HEK293 (cell line): ENCODE results near the gene MACROH2A2.

ENCODE experiments used
- KLF1 ChIP-seq: fragments of 450-650 bp; formaldehyde crosslinking; IDR thresholded peaks from 2 replicates; pipeline ENCODE4 v1.5.1; 2016; ENCODE audit warnings: missing biosample characterization, missing genetic modification characterization
- REPIN1 ChIP-seq: fragments of 450-650 bp; formaldehyde crosslinking; IDR thresholded peaks from 2 replicates; pipeline ENCODE4 v1.5.1; 2017; ENCODE audit warnings: missing biosample characterization, missing genetic modification characterization, low read depth
- REST ChIP-seq: fragments of 450-650 bp; formaldehyde crosslinking; IDR thresholded peaks from 2 replicates; pipeline ENCODE4 v1.5.1; 2016; ENCODE audit warnings: missing biosample characterization, missing genetic modification characterization
- ZBTB7A ChIP-seq: fragments of 450-650 bp; formaldehyde crosslinking; IDR thresholded peaks from 2 replicates; pipeline ENCODE4 v1.5.1; 2016; ENCODE audit warnings: low read depth, missing biosample characterization, missing genetic modification characterization
- ZNF274 ChIP-seq, 2 experiments: fragments of 200-500 bp in 1 of 2; fragments of 450-650 bp in 1 of 2; sonication (Bioruptor generic) in 1 of 2; formaldehyde crosslinking in 1 of 2; IDR thresholded peaks; 2 replicates each; pipeline versions ENCODE4 v1.5.1 to v1.6.1; 2014 to 2016; ENCODE audit warnings: borderline replicate concordance in 1 of 2, inconsistent platforms in 1 of 2, low read length in 1 of 2, missing biosample characterization in 1 of 2, missing genetic modification characterization in 1 of 2
- ZNF791 ChIP-seq: fragments of 450-650 bp; formaldehyde crosslinking; IDR thresholded peaks from 2 replicates; pipeline ENCODE4 v1.5.1; 2016; ENCODE audit warnings: missing biosample characterization, missing genetic modification characterization
- TF ChIP-seq, protein P1 (sequence below): fragments of 450-650 bp; formaldehyde crosslinking; IDR thresholded peaks from 2 replicates; pipeline ENCODE4 v1.5.1; 2016; ENCODE audit warnings: missing biosample characterization, missing genetic modification characterization

DNA sequence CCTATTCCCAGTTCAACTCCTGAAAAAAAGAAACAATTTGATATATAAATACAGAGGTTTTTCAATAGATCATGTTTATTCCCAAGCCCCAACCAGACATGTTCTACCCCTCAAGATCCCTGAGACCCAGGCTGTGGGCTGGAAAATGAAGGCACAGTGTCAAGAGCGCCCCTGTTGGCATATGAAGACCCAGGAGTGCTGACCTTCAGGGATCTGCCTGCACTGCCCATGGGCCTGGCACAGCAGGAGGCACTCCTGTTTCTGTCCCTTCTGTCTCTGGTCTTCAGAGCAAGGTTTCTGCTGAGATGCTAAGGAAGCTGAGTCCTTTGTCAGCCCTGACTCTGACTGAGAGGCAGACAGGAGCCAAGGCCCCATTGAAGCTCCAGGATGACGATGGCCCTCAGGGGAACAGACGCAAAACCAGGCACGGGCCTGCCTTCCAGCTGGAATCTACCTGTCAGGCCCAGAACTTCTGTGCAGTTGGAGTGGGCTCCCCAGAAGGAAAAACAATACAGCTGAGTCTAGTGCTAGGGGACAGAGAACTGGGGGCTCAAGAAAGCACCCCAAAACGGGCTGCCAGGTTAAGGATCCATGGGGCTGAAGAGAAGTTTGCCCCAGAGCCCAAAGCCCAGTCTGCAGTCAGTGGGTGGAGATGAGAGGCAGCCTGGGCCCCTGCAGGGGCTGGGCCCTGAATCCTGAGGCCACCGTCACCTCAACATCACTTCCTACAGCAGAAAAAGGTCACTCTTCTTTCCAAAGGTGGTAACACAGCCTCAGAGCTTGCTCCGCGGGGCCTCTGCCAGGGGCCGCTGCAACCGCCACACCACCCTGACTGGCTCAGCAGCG lies 86.7 kb downstream of the MACROH2A2 start:
- TF ChIP-seq, protein P1, sequence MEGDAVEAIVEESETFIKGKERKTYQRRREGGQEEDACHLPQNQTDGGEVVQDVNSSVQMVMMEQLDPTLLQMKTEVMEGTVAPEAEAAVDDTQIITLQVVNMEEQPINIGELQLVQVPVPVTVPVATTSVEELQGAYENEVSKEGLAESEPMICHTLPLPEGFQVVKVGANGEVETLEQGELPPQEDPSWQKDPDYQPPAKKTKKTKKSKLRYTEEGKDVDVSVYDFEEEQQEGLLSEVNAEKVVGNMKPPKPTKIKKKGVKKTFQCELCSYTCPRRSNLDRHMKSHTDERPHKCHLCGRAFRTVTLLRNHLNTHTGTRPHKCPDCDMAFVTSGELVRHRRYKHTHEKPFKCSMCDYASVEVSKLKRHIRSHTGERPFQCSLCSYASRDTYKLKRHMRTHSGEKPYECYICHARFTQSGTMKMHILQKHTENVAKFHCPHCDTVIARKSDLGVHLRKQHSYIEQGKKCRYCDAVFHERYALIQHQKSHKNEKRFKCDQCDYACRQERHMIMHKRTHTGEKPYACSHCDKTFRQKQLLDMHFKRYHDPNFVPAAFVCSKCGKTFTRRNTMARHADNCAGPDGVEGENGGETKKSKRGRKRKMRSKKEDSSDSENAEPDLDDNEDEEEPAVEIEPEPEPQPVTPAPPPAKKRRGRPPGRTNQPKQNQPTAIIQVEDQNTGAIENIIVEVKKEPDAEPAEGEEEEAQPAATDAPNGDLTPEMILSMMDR (tag by site-specific recombination): no peak
- no peak for TF ChIP-seq ZBTB7A
- no peak for TF ChIP-seq ZNF274 (IDR thresholded peaks at IDR 0.05; ENCODE audit: low read length)
- no peak for TF ChIP-seq ZNF274 (tag by site-specific recombination; IDR thresholded peaks at IDR 0.05; ENCODE audit: borderline replicate concordance)
- TF ChIP-seq REPIN1 (tag by site-specific recombination): no peak
- TF ChIP-seq ZNF791 (tag by site-specific recombination): no peak
- TF ChIP-seq KLF1 (tag by site-specific recombination): no peak
- TF ChIP-seq REST: no peak
